A673 (cell line): Measurements from ENCODE around the gene IGFBP3. TPM values are rescaled to one million over a fixed set of nuclear protein-coding genes. Genes with fewer than 3 reads are reported as not detected.

Experiments used
- BruUV-seq: library from RNA; stranded (reverse); fragments of 400-500 nt; replicated peaks from 2 replicates; lab custom pipeline; 2021; lab: Mats Ljungman, UMichigan
- CTCF ChIA-PET: fragments of 300-600 bp; sonication (Branson Sonifier 250); formaldehyde crosslinking; loops from one replicate; lab custom pipeline; 2022; ENCODE audit warnings: antibody characterized with exemption; lab: Charles Lee
- POLR2A ChIA-PET: fragments of 300-600 bp; sonication (Branson Sonifier 250); formaldehyde crosslinking; loops from one replicate; lab custom pipeline; 2022; ENCODE audit warnings: antibody characterized with exemption; ENCODE audit not compliant: low non-redundant PET; lab: Charles Lee
- DNase-seq: peaks from one replicate; pipeline ENCODE4 v3.0.0-alpha.2; 2015; ENCODE audit warnings: low spot score
- H3K27ac ChIP-seq: fragments of 200-600 bp; sonication (generic); 2 replicates; pipeline ENCODE4 v1.5.1; 2016; ENCODE audit warnings: mixed run types, low read depth, mild to moderate bottlenecking, mixed read lengths, antibody characterized with exemption, low read length; ENCODE audit not compliant: poor library complexity, severe bottlenecking
- H3K27me3 ChIP-seq: fragments of 200-600 bp; sonication (generic); replicated peaks from 2 replicates; pipeline ENCODE4 v1.6.1; 2017; ENCODE audit warnings: mixed run types, low read depth, mild to moderate bottlenecking, mixed read lengths, antibody characterized with exemption, low read length; ENCODE audit not compliant: insufficient read depth, poor library complexity
- H3K36me3 ChIP-seq: fragments of 200-600 bp; sonication (generic); 2 replicates; pipeline ENCODE4 v1.6.1; 2016; ENCODE audit warnings: mixed run types, mild to moderate bottlenecking, mixed read lengths, antibody characterized with exemption, low read length; ENCODE audit not compliant: insufficient read depth, poor library complexity, severe bottlenecking
- H3K4me1 ChIP-seq: fragments of 200-600 bp; sonication (generic); 2 replicates; pipeline ENCODE4 v1.6.1; 2017; ENCODE audit warnings: mixed run types, mild to moderate bottlenecking, mixed read lengths, antibody characterized with exemption, low read length; ENCODE audit not compliant: insufficient read depth, poor library complexity, severe bottlenecking
- H3K4me3 ChIP-seq: fragments of 200-600 bp; sonication (generic); 2 replicates; pipeline ENCODE4 v1.5.1; 2016; ENCODE audit warnings: low read depth, mixed run types, mild to moderate bottlenecking, mixed read lengths, low read length; ENCODE audit not compliant: poor library complexity, severe bottlenecking
- H3K9me3 ChIP-seq: fragments of 200-600 bp; sonication (generic); 2 replicates; pipeline ENCODE4 v1.6.1; 2016; ENCODE audit warnings: mixed run types, low read depth, mild to moderate bottlenecking, mixed read lengths, antibody characterized with exemption, low read length; ENCODE audit not compliant: poor library complexity, severe bottlenecking
- CTCF ChIP-seq: fragments of 300-800, 200-600 bp; sonication (generic); conservative IDR thresholded peaks from 2 replicates; pipeline ENCODE4 v1.5.1; 2017; ENCODE audit warnings: low read depth, mild to moderate bottlenecking, antibody characterized with exemption, low read length, moderate library complexity, mixed read lengths
- EZH2 ChIP-seq: fragments of 200-600 bp; sonication (generic); IDR thresholded peaks from 2 replicates; pipeline ENCODE4 v1.6.1; 2017; ENCODE audit warnings: borderline replicate concordance, low read depth, mild to moderate bottlenecking, mixed read lengths, antibody characterized with exemption, low read length; ENCODE audit not compliant: poor library complexity, severe bottlenecking
- intact Hi-C: fragments of 100-400 bp; cut with micrococcal nuclease; formaldehyde crosslinking; loops from one replicate; pipeline ENCODE4 v1.10.0; 2022; ENCODE audit not compliant: unreplicated experiment
- total RNA-seq: library from RNA; stranded (reverse); gene quantifications from 2 replicates; pipeline ENCODE4 v1.2.3, GENCODE V29; 2021

IGFBP3 gene
- total RNA-seq, 1 experiment from 2014 or later = 1.1 TPM

- ChIA-PET POLR2A (no interaction called here), CTCF (no interaction called here)
- Histone ChIP-seq H3K9me3 (no peaks in the 10 kb centered on the region), H3K27me3 (peaks cover 59% of the 10 kb centered on the region), H3K4me1 (no peaks in the 10 kb centered on the region), H3K36me3 (no peaks in the 10 kb centered on the region), H3K27ac (no peak overlapping the region), H3K4me3 (no peak overlapping the region)
- DNase-seq = no peak
- intact Hi-C loops = no loop called here
- TF ChIP-seq EZH2 = no peak
- no peak for TF ChIP-seq CTCF
- BruUV-seq = no TSS peak
Observed at GRCh38 chr7:45888993-45889366, 32.1 kb downstream of the IGFBP3 start.

- Histone ChIP-seq H3K4me1 (no peaks in the 10 kb centered on the region), H3K27ac (no peak within 1 kb of the TSS), H3K4me3 (no peak within 1 kb of the TSS), H3K36me3 (no peaks in the 10 kb centered on the region), H3K9me3 (no peaks in the 10 kb centered on the region), H3K27me3 (peaks cover 65% of the 10 kb centered on the region)
- no peak for DNase-seq
- TF ChIP-seq CTCF (no peak), EZH2 (peak; percentile 43)
- CTCF ChIA-PET = no interaction called here
- intact Hi-C loops = no loop called here
- BruUV-seq = no TSS peak
- POLR2A ChIA-PET = no interaction called here
Observed at GRCh38 chr7:45888185-45888992, 32.7 kb downstream of the IGFBP3 start, which contains the start of gene IGFBP1. Gene IGFBP1 (plus strand): TSS chr7:45888488. CDS start chr7:45888653, 165 bp downstream.

GRCh38 chr7:45886931-45887667, 34.0 kb downstream of the IGFBP3 start:
- intact Hi-C loops = no loop called here
- H3K27ac ChIP-seq = no peak overlapping the region
- H3K4me3 ChIP-seq = no peak overlapping the region
- CTCF ChIA-PET = no interaction called here
- H3K27me3 ChIP-seq = peaks cover 72% of the 10 kb centered on the region
- H3K36me3 ChIP-seq = no peaks in the 10 kb centered on the region
- no peaks in the 10 kb centered on the region for H3K9me3 ChIP-seq
- TF ChIP-seq CTCF (no peak), EZH2 (no peak)
- POLR2A ChIA-PET = no interaction called here
- no TSS peak for BruUV-seq
- H3K4me1 ChIP-seq = no peaks in the 10 kb centered on the region
- no peak for DNase-seq
